Fibroblast of the conjunctiva (primary cell): Measurements from ENCODE around the gene WASL.
A peak's percentile ranks its signal among the peaks of the same experiment; 100 is the strongest.
"Not testable (repeated sequence)": the region's sequence is repeated elsewhere in the genome, so short reads cannot be mapped to it uniquely, and the experiment has no call there.

ENCODE experiments used
- DNase-seq: peaks from one replicate; pipeline ENCODE4 v3.0.0-alpha.2; 2010; ENCODE audit warnings: low read depth

WASL gene

GRCh38 chr7:123748734-123749536 lies at the start of gene WASL:
WASL (minus strand) TSS chr7:123749003; CDS start chr7:123748734, 269 bp downstream.
- DNase-seq, result peak; percentile 66

- DNase-seq, result peak; percentile 46
Observed at GRCh38 chr7:123797673-123798531, 49.1 kb upstream of the WASL start.

- DNase-seq, result no peak
Observed at GRCh38 chr7:123796568-123796967, 47.8 kb upstream of the WASL start.

- no peak for DNase-seq
Observed at GRCh38 chr7:123795917-123796316, 47.1 kb upstream of the WASL start.

GRCh38 chr7:123795116-123795515 lies 46.3 kb upstream of the WASL start:
- not testable (repeated sequence) for DNase-seq

- DNase-seq, result no peak
Observed at GRCh38 chr7:123792547-123792946, 43.7 kb upstream of the WASL start.

GRCh38 chr7:123791001-123791400 lies 42.2 kb upstream of the WASL start:
- DNase-seq, result no peak

- DNase-seq, result no peak
Observed at GRCh38 chr7:123789817-123790216, 41.0 kb upstream of the WASL start.

GRCh38 chr7:123789206-123789784 lies 40.5 kb upstream of the WASL start:
- no peak for DNase-seq

GRCh38 chr7:123788584-123788983 lies 39.8 kb upstream of the WASL start:
- DNase-seq, result no peak

GRCh38 chr7:123787220-123788007 lies 38.6 kb upstream of the WASL start:
- no peak for DNase-seq

GRCh38 chr7:123784263-123784662 lies 35.5 kb upstream of the WASL start:
- DNase-seq, result no peak

- no peak for DNase-seq
Observed at GRCh38 chr7:123783820-123784219, 35.0 kb upstream of the WASL start.

GRCh38 chr7:123782071-123782798 lies 33.4 kb upstream of the WASL start:
- no peak for DNase-seq

GRCh38 chr7:123780472-123780871 lies 31.7 kb upstream of the WASL start:
- DNase-seq, result not testable (repeated sequence)

- no peak for DNase-seq
Observed at GRCh38 chr7:123774496-123774895, 25.7 kb upstream of the WASL start.

- DNase-seq, result no peak
Observed at GRCh38 chr7:123773481-123773880, 24.7 kb upstream of the WASL start.

- no peak for DNase-seq
Observed at GRCh38 chr7:123772652-123773051, 23.8 kb upstream of the WASL start.

- no peak for DNase-seq
Observed at GRCh38 chr7:123771846-123772245, 23.0 kb upstream of the WASL start.

- no peak for DNase-seq
Observed at GRCh38 chr7:123771256-123771655, 22.5 kb upstream of the WASL start.

GRCh38 chr7:123770378-123770777 lies 21.6 kb upstream of the WASL start:
- peak; percentile 20 for DNase-seq
